Measurements from ENCODE around the gene BAG3.
"Not testable (repeated sequence)": the region's sequence is repeated elsewhere in the genome, so short reads cannot be mapped to it uniquely, and the experiment has no call there.

BAG3 gene

DNA sequence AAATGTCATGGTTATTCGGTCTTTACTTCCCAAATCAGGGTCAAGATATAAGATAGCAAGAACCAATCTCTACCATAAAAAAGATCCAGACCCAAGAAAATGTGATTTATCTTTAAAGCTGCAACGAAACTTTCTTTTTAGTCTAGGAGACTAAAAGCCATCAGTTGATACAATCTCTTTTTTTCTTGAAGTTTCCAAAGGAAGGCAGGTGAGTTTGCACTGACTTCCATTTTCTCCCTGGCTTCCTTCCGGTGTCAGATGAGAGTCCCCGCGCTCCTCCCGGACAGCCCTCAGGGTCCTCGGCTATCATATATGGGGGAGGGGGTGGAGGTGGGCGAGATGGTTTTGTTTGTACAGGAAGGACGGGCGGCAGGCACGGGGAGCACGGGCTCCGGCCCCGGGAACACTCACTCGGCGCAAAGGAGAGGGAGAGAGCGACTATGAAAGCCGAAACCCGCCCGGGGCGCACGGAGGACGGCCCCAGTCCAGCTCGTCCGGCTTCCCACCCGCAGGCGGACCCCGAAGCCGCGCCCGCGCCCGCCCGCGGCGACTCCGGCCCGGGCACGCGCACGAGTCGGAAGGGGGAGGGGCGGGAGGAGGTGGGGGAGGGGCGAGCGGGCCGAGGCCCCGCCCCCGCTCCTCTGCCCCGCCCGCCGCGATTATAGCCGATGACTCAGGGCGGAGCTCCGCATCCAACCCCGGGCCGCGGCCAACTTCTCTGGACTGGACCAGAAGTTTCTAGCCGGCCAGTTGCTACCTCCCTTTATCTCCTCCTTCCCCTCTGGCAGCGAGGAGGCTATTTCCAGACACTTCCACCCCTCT is at the start of gene BAG3:
Gene BAG3 (plus strand): TSS at position 689 of the 822 bp plus-strand sequence. CDS start 296 bp downstream, outside the sequence.
- peak; percentile 96 for DNase-seq (ENCODE audit: low spot score)

DNA sequence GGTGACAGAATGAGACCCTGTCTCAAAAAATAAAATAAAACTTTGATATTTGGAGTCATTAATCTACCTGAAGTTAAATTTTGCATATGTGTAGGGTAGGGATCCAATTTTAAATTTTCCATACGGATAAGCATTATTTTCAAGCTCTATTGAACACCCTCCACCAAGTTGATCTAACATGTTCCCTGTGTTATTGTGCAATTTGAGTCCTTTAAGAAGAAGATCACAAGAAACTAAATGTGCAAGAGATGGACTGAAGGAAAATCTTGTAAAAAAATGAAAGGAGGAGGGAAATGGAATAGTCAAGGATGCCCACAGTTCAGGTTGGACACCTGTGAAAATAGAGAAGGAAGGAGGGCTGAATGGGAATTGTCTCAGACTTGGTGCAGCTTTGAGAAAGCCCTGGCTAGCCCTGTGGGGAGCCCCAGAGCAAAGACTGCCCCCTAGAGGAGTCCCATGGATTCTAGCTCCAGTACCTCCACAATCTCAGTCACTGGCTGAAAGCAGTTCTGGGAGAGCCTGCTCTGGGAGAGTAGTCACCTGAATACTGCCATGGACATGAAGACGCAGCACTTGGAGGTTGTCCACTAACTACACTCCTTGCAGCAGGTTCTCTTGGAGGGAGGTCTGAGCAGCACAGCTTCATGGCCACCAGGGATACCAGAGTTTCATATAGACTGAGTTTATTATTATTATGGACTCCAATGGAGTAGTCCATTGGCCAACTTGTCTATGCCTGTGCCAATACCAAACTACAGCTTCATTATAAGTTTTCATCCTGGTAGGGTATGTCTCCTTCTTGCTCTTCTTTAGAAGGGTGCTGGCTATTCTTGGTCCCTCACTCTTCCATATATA is 48.7 kb upstream of the BAG3 start:
- DNase-seq (ENCODE audit: low spot score), result peak; percentile 27

DNA sequence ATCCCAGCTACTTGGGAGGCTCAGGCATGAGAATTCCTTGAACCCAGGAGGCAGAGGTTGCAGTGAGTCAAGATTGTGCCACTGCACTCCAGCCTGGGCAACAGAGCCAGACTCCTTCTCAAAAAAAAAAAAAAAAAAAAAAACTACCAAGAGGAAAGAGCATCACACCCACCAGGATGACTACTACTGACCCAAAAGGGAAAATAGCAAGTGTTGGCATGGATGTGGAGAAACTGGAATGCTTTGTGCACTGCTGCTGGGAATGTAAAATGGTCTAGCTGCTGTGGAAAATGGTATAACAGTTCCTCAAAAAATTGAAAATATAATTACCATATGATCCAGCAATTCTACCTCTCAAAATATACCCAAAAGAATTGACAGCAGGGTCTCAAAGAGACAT is 46.7 kb upstream of the BAG3 start:
- no peak for DNase-seq (ENCODE audit: low spot score)

DNA sequence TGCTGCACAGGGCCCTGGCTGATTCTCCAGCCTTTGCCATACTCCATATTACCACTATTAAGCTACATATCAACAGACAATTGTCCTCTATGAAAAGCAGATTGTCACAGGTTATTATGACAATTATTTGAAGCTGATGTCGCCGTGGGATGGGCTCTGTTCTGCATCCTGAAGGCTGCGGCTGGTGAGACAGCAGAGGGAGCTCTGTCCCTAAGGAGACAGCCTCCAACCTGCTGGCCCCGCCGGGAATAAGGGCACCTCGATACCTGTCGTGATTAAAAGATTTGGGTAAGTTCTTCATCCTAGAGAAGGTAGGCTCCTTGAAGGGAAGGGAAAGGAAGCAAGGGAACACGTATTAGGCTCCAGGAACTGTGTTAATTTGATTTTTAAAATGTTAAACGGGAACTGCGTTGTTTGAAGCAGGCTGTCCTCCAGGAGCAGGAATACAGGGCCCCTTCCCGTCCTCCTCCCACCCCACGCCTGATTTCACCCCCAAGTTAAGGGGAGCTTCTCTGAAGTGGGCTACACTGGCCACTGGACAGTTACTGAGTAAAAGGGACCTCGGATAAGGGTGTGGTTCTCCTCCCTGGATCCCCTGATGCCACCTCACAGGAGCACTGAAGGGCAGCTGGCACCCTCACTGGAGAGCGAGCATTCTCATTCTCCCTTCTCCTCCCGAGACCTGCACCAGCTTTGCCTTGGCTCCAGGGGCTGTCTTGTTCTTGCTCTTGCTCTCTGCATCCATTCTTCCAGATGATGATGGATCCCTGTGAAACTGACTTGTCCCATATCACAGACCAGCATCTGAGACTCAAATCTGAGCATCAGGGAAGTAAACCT is 42.6 kb upstream of the BAG3 start:
- peak; percentile 57 for DNase-seq (ENCODE audit: low spot score)

DNA sequence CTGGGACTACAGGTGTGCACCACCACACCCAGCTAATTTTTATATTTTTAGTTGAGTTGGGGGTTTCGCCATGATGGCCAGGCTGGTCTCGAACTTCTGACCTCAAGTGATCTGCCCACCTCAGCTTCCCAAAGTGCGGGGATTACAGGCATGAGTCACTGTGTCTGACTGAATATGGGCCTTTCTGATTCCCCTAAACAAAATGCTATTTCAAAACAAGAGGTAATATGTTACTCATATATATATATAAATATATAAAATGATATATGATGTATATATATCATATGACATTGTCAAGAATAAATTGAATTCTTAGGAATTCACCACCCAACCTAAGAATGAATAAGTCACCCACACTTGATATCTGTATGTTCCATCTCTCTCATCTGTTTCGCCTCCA is 41.7 kb upstream of the BAG3 start:
- DNase-seq (ENCODE audit: low spot score), result no peak

DNA sequence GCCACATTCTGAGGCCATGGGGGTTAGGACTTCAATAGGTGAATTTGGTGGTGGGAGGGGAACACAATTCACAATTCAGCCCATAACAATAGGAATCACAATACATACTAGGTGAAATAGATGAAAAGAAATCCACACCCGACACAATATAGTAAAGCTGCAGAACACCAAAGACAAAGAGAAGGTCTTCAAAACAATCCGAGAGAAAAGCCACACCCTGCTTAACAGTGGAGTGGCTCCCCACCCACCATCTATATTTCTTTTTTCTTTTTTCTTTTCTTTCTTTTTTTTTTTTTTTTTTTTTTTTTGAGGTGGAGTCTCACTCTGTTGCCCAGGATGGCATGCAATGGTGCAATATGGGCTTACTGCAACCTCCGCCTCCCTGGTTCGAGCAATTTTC is 39.7 kb upstream of the BAG3 start:
- DNase-seq (ENCODE audit: low spot score), result no peak

DNA sequence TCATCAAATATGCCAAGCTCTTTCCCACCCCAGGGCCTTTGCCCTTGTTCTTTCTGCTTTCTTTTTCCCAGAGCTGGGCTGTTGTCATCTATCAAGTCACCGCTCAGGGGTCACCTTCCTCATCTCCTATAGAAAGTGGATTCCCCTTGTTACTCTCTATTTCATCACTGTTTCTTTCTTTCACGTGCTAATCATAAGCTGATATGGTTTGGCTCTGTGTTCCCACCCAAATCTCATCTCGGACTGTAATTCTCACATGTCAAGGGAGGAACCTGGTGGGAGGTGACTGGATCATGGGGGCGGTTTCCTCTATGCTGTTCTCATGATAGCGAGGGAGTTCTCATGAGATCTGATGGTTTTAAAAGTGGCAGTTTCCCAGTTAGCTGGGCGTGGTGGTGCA is 37.4 kb upstream of the BAG3 start:
- no peak for DNase-seq (ENCODE audit: low spot score)

DNA sequence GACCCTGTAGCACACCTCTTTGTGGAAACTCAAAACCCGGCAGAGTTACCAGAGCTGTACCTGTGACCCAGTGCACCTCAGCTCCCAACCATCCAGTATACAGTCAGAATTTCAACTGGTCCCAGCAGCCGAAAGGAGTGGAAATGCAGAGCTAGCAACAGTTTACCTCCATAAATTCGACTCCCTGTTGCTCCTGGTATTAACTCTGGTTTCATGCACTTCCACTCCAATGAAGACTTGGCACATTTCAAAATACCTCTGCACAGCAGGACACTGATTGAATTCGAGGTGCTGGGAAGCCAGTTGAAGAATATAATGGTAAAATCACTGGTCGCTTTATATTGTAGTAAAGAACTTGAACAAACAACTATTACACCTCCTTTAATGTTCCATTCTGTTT is 36.5 kb upstream of the BAG3 start:
- DNase-seq (ENCODE audit: low spot score), result no peak

DNA sequence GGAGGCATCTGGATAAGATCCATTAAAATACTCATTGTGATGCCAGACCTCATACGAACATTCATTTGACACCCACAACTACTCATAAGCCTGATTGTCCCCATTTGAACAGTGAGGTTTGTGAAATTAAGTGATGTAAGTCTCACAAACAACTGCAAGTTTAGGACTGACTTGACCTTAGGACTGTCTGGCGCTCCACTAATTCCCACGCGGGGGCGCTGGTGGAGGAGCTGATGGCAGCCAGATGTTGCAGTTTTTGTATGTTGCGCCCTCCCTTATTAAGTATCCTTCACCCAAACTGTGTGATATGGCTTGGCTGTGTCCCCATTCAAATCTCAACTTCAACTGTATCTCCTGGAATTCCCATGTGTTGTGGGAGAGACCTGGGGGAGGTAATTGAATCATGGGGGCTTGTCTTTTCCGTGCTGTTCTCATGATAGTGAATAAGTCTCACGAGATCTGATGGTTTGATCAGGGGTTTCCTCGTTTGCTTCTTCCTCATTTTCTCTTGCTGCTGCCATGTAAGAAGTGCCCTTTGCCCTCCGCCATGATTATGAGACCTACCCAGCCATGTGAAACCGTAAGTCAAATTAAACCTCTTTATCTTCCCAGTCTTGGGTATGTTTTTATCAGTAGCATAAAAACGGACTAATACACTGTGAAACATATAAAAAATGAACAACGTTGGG is 34.2 kb upstream of the BAG3 start:
- DNase-seq (ENCODE audit: low spot score), result no peak

DNA sequence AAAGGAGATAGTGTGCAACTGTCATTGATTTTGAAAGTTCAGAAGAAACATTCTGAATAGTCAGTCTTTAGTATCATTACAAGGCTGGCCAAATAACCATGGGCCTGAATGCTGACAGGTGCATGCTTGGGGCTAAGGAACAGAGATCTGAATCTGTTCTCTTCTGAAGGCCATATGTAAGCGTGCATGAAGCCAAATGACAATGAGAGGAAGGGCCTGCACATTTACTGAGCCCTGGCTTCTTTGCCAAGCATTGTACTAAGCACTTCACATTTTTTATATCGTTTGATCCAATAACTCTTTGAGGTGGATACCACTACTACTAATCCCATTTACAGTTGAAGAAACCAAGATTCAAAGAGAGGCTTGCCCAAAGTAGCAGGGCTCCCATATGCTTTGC is 32.0 kb upstream of the BAG3 start:
- DNase-seq (ENCODE audit: low spot score), result no peak

DNA sequence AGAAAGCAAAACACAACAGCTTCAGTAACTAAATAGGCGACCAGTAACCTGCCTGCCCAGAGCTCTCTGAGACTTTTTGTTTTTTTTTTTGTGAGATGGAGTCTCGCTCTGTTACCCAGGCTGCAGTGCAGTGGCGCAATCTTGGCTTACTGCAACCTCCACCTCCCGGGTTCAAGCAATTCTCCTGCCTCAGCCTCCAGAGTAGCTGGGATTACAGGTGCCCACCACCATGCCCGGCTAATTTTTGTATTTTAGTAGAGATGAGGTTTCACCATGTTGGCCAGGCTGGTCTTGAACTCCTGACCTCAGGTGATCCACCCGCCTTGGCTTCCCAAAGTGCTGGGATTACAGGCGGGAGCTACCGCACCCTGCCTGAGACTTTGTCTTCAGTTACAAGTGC is 31.4 kb upstream of the BAG3 start:
- DNase-seq (ENCODE audit: low spot score), result not testable (repeated sequence)

DNA sequence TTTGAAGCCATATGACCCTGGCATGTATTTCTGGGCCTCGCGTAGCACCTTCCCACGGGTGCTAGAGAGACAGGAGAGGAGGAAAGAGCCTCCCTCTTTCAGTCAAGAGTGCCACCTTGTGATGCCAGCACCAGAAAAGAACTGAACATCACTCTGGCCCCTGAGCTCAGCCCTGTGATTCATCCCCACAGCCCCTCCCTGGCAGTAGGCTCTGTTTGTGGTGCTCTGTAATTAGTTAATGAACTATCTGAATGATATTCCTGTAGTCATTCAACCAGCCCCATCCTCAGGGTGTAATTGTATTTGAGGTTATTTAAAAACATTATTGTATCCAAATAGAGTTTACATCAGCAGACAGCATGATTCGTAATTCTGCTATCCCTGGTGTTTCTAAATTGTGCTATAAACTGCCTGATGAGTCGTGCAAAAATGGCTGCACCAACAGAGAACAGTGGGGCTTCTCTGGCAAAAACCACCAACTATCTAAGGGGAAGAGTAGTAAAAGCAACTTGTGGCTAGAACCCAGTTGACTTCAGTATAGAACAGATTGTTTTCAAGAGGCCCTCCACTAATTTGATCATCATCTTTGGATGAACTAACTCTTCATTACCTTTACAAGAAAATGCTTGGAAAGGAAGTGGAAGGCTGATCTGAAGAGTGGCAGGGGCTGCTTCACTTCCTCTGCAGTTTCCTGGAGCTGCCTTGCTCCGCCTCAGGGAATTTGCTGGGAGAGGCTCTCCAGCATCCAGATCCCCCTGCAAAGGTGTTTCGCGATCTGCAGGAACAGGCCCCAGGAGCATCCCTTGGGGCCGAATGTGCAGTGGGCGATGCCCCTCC is 30.7 kb upstream of the BAG3 start:
- DNase-seq (ENCODE audit: low spot score), result peak; percentile 93

DNA sequence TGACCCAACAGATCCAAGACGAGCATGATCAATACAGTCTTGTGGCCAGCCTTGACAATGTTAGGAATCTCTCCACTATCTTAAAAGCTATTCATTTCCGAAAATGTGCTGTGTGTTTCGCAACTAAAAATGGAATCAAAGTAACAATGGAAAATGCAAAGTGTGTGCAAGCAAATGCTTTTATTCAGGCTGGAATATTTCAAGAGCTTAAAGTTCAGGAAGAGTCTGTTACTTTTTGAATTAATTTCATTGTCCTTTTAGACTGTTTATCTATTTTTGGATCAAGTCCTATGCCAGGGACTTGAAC is 30.1 kb upstream of the BAG3 start:
- DNase-seq (ENCODE audit: low spot score), result no peak

DNA sequence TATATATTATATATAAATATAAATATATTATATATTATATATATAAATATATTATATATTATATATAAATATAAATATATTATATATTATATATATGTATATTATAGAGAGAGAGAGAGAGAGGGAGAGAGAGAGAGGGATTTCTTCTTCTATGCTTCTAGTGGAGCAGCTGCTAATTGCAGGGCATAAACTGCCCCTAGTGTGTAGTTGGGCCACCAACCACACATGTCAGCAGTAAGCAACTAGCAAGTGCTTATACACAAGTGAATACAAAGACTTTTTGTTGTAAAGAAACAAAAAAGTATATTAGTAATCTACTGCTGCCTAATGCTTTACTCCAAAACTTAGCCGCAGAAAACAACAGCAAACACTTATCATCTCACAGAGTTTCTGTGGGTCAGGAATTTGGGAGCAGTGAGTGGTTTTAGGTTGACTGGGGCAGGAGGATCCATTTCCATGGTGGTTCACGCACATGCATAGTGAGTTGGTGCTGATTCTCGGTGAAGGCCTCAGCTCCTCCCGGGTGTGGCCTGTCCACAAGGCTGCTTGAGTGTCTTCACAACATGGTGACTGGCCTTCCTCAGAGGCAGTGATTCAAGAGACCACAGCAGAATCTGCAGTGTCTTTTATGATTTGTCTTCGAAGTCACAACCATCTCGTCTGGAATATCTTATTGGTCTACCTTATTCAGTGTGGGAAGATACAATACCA is 25.5 kb upstream of the BAG3 start:
- no peak for DNase-seq (ENCODE audit: low spot score)

DNA sequence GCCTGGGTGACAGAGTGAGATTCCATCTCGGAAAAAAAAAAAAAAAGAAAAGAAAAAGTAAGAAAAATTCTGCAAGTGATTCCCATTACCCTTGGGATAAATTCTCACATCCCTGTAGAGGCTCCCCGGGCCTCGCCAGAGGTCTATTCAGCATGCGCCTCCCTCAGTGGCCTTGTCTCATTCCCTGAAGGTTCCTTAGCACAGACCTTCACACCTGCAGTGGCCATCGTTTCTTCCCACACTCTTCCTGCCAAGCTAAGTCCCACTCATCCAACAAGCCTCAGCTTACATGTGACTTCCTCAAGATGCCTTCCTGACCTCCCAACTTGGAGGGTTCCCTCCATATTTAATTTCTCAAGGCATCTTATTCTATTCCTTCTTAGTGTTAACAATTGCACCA is 20.9 kb upstream of the BAG3 start:
- no peak for DNase-seq (ENCODE audit: low spot score)

DNA sequence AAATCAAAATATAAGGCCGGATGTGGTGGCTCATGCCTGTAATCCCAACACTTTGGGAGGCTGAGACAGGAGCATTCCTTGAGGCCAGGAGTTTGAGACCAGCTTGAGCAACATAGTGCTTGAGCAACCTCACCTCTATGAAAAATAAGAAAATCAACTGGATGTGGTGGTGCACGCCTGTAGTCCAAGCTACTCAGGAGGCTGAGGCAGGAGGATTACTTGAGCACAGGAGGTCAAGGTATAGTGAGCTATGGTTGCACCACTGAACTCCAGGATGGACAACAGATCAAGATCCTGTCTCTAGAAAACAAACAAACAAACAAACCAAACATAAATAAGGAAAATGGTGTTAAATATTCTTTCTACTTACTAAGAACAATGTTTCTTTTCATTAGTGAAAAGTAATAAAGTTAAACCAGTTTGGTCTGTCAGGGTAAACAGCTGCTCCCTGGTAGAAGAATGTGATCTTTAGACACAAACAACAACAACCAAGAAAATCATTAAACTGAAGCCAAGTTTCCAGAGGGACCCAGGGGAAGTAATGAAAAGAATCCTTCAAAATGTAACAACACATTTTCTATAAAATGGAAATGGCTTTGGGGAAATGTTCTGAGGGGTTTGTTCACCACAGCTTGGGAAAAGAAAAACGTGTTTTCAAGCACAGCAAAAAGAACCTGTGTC is 17.5 kb upstream of the BAG3 start:
- no peak for DNase-seq (ENCODE audit: low spot score)

DNA sequence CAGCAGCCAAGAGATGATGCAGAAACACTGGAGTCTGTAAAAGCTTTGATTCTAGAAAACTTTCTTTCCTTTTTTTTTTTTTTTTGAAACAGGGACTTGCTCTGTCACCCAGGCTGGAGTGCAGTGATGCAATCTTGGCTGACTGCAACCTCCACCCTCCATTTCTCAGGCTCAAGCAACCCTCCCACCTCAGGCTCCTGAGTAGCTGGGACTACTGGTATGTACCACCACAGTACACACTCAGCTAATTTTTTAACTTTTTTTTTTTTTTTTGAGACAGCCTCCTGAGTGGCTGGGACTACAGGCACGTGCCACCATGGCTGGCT is 17.0 kb upstream of the BAG3 start:
- no peak for DNase-seq (ENCODE audit: low spot score)

DNA sequence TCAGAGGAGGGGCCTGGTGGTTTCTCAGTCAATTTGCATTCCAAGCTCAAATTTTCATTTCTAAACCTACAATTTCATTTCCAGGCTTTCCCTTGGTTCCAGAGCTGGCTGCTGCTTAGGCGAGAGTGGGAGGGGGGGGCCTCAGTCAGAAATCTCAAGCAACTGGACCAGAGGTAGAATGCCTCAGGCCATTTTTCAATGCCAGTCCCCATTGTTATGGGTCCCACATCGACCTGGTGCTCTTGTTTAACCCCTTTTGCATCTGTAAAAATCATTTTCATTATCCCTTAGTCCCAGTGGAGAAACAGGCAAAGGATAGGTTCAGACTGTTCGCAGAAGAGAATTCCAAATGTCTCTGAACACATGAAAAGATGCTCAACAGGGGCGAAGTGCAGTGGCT is 13.5 kb upstream of the BAG3 start:
- DNase-seq (ENCODE audit: low spot score), result no peak

DNA sequence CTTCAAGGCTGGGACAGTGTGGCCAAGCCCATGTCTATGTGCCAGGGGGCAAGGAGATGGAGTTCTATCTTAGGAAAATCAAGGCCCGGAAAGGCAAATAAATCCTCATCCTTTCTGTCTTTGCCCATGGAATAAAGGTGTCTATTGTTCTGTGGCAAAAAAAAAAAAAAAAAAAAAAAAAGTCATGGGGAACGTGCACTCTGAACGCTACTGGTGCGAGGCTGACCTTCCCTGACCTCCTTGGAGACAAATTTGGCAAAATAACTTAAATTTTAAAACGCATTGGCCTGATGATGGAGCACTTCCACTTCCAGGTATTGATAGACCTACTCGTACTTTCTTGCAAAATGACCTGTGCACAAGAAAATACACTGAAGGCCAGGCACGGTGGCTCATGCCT is 12.2 kb upstream of the BAG3 start:
- DNase-seq (ENCODE audit: low spot score), result no peak

DNA sequence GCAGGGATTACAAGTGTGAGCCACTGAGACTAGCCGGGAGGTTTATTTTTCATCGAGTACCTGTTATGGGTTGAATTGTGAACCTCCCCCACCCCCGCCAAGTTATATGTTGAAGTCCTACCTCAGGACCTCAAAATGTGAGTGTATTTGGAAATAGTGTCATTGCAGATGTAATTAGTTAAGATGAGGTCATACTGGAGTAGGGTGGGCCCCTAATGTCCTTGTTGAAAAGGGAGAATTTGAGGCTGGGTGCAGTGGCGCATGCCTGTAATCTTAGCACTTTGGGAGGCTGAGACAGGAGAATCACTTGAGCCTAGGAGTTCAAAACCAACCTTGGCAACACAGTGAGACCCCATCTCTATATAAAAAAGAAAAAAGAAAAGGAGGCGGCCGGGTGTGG is 10.8 kb upstream of the BAG3 start:
- DNase-seq (ENCODE audit: low spot score), result no peak

All from kidney tubule cell (primary cell).